NB4 (cell line): ENCODE results near the gene UPP2.

Experiments
- DNase-seq: peaks from one replicate; pipeline ENCODE4 v3.0.0; 2010; ENCODE audit warnings: low read depth
- H3K4me3 ChIP-seq: one replicate; pipeline ENCODE4 v1.5.1; 2011; ENCODE audit warnings: mild to moderate bottlenecking, low read depth, low read length, moderate library complexity
- MYC ChIP-seq: IDR thresholded peaks from 2 replicates; pipeline ENCODE4 v1.6.1; 2011; ENCODE audit warnings: low read depth, low read length
- POLR2A ChIP-seq: IDR thresholded peaks from 2 replicates; pipeline ENCODE4 v1.6.1; 2011; ENCODE audit warnings: mild to moderate bottlenecking; ENCODE audit not compliant: insufficient read length; ENCODE audit errors: extremely low read depth
- TF ChIP-seq, protein P1 (sequence below): IDR thresholded peaks from 2 replicates; pipeline ENCODE4 v1.6.1; 2011; ENCODE audit warnings: low read depth, low read length
- TF ChIP-seq, protein P2 (sequence below): IDR thresholded peaks from one replicate; pipeline ENCODE4 v1.5.1; 2012; ENCODE audit warnings: low read depth, low read length

The UPP2 gene

DNA sequence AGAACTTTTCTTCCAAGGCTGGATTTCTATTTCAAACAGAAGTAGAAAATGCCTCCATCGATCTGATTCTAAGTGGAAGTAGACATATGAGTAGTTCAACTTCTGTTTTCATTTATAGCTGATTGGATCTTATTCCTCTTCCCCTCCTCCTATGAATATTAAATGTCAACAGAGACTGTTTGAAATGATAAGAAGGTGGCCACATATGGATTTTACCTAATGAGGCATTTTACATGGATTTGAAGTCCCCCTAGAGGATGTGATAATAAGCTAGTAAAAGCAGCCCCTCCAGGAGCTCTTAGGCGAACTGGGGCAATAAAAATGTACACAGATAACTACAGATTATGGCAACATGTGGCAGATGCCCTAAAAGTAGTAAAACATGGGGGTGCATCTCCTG lies 71.0 kb downstream of the UPP2 start:
- no peak for DNase-seq
- no peak for TF ChIP-seq POLR2A
- TF ChIP-seq, protein P1, sequence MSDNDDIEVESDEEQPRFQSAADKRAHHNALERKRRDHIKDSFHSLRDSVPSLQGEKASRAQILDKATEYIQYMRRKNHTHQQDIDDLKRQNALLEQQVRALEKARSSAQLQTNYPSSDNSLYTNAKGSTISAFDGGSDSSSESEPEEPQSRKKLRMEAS, result no peak
- TF ChIP-seq, protein P2, sequence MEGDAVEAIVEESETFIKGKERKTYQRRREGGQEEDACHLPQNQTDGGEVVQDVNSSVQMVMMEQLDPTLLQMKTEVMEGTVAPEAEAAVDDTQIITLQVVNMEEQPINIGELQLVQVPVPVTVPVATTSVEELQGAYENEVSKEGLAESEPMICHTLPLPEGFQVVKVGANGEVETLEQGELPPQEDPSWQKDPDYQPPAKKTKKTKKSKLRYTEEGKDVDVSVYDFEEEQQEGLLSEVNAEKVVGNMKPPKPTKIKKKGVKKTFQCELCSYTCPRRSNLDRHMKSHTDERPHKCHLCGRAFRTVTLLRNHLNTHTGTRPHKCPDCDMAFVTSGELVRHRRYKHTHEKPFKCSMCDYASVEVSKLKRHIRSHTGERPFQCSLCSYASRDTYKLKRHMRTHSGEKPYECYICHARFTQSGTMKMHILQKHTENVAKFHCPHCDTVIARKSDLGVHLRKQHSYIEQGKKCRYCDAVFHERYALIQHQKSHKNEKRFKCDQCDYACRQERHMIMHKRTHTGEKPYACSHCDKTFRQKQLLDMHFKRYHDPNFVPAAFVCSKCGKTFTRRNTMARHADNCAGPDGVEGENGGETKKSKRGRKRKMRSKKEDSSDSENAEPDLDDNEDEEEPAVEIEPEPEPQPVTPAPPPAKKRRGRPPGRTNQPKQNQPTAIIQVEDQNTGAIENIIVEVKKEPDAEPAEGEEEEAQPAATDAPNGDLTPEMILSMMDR, result no peak
- no peak for TF ChIP-seq MYC
- H3K4me3 ChIP-seq, result no peak overlapping the region

DNA sequence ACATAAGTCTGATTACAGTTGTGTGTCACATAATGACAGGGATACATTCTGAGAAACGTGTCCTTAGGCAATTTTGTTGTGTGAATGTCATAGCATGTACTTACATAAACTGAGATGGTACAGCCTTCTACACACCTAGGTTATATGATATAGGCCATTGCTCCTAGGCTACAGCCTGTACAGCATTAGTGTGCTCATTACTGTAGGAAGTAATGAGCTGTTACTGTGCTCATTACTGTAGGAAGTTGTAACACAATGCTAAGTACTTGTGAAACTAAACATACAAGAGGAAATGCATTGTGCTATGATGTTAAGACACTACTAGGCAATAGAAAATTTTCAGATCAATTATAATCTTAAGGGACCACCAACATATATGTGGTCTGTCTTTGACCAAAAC lies 72.8 kb downstream of the UPP2 start:
- no peak overlapping the region for H3K4me3 ChIP-seq
- no peak for TF ChIP-seq POLR2A
- TF ChIP-seq MYC, result no peak
- TF ChIP-seq, protein P1, result no peak
- TF ChIP-seq, protein P2, result no peak
- DNase-seq, result no peak

DNA sequence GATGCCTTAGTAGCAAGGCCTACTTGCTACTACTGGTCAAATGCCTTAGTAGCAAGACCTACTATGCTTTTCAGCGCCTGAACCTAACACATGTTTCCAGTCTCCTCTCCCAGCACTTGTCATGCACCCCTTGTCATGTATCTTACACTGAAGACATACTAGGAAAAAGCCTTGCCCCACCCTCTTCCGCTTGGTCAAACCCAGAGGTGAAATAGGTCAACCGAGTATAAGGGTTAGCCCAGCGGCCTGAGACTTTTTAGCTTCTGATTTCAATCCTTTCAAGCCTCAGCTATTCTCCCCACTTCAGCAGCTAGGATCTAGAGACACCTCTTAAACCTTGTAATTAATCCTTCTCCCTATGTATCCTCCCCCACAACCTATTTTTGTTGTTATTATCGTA lies 73.3 kb downstream of the UPP2 start:
- TF ChIP-seq, protein P1, result no peak
- TF ChIP-seq POLR2A (no peak), MYC (no peak)
- TF ChIP-seq, protein P2, result no peak
- no peak for DNase-seq
- H3K4me3 ChIP-seq, result no peak overlapping the region

DNA sequence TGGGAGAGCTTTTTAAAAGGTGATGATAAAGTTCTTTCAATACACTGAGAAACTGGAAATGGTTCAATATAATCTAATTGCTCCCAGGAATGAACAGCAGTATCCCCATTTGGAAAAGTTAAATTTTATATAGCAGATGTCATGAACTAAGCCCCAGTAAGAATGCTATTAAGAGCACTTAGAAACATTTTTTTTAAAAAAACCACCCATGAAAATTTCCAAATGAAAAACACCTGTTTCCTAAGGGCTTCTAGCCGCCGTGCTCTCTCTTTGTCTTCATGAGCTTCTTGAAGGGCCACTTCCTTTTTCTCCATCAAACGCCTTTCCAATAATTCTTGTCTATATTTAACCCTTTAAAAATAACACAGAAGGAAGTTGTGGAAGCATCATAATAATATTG lies 77.0 kb downstream of the UPP2 start:
- TF ChIP-seq MYC (no peak), POLR2A (no peak)
- TF ChIP-seq, protein P2, result no peak
- TF ChIP-seq, protein P1, result no peak
- no peak for DNase-seq
- no peak overlapping the region for H3K4me3 ChIP-seq

DNA sequence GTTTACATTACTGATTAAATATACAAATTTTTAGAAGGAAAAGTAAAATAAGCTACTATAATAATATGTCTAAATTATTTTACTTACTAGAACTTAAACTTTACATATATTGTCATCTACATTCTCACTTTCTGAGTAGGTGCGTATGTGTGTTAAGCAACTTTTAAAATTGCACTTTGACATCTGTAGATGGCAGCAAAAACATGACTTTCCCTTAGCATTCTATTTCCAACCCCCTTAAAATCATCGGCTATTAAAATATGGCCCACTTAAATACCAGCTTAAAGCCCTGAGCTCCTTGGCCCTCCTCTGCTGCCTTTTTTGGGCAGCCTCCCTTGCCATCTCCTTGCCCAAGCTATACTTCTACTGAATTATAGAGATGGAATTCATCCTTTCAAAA lies 78.0 kb downstream of the UPP2 start:
- H3K4me3 ChIP-seq, result no peak overlapping the region
- peak; percentile 45 for DNase-seq
- TF ChIP-seq, protein P1, result no peak
- TF ChIP-seq MYC (no peak), POLR2A (no peak)
- TF ChIP-seq, protein P2, result peak; percentile 30

DNA sequence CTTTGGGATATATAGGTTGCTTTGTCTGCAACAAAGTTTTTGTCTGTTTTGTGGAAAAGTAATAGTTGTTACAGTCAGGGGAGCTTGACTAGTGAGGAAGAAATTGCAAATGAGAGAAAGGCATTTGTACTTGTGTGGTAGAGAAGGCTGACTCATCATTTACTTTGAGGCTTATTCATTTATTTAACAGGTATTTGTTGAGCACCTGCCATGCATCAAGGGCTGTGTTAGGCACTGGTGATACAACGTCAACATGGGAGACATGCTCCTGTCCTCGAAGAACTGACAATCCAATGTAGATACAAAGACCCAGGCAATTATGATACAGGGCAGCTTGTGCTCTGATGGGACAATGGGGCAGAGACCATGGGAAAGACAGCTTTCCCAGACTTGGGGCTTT lies 79.5 kb downstream of the UPP2 start:
- no peak overlapping the region for H3K4me3 ChIP-seq
- TF ChIP-seq, protein P2, result no peak
- TF ChIP-seq, protein P1, result no peak
- no peak for TF ChIP-seq MYC
- no peak for TF ChIP-seq POLR2A
- DNase-seq, result no peak
